ENCODE data around the gene TRAK1.

TRAK1 gene

DNA sequence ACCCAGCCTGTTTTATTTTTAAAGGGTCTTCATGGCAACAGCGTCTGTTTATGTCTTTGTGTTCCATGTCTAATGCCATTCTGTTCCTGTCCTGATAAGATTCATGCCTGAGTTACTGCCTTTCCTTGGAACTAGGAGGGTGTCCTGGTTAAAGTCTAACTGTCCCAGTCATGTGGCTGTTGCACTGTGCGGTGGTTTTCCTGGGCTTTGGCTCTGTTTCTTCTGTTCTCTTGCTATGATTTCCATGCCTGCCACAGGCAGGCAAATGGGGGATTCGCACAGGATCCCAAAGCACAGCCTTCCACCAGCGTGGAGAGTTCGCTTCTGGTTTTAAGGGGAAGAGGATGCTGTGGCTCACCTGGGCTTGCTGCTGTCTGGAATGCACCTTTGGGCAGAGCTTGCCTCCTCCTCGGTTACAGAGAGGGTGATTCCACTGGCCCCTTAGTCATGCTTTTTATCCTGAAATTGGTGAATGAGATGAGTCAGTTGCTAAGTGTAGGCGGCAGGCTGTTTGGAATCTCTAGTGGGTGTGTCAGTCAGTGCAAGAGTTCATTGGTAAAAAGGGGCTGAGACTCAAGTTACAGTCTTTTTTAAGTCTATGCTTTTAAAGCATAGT is 88.1 kb downstream of the TRAK1 start:
- in situ Hi-C loops (cut with MboI; ENCODE audit: low pct_unique_long_range_greater_than_20kb, low sequenced_read_pairs, unreplicated experiment): no loop called here
- no peak for DNase-seq (ENCODE audit: low spot score)
- TF ChIP-seq CTCF (IDR thresholded peaks at IDR 0.05; ENCODE audit: extremely low read depth, insufficient read depth, missing control alignments): no peak

DNA sequence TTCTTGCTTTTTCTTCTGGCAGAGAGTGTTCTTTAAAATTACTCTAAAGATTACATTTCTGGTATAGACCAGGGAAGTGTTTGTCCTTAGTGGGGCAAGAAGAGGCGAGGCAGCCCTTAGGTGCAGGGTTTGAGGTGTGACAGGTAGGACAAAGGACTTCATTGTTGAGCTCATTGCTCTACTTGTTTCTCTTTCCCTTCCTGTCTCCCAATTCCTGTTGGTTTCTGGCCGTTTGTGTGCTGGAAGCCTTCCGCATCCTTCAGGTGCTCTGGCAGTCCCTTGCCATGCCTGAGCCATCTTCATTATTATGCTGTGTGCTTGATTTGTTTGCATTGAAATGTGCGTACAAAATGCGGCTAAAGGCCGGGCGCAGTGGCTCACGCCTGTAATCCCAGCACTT is 89.7 kb downstream of the TRAK1 start:
- DNase-seq (ENCODE audit: low spot score): no peak
- in situ Hi-C loops (cut with MboI; ENCODE audit: low pct_unique_long_range_greater_than_20kb, low sequenced_read_pairs, unreplicated experiment): no loop called here
- no peak for TF ChIP-seq CTCF (IDR thresholded peaks at IDR 0.05; ENCODE audit: extremely low read depth, insufficient read depth, missing control alignments)

DNA sequence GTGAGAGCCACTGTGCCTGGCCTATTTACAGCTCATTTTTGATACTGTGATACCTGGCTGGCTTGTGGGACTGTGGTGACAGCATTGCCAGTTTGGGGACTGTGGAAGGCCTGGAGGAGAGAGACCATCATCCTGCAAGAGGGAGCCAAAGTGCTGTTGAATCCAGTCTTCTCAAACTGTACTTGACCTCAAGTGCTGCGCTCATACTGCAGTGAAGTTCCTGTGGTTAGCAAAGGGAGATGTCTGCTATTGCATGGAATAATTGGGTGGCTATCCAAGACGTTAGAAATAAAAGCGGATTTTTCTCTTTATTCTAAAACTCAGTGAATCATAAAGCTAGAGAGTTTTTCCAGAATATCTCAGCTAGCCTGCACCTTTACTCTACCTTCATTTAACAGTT is 91.4 kb downstream of the TRAK1 start:
- in situ Hi-C loops (cut with MboI; ENCODE audit: low pct_unique_long_range_greater_than_20kb, low sequenced_read_pairs, unreplicated experiment): no loop called here
- DNase-seq (ENCODE audit: low spot score): no peak
- TF ChIP-seq CTCF (IDR thresholded peaks at IDR 0.05; ENCODE audit: extremely low read depth, insufficient read depth, missing control alignments): no peak

DNA sequence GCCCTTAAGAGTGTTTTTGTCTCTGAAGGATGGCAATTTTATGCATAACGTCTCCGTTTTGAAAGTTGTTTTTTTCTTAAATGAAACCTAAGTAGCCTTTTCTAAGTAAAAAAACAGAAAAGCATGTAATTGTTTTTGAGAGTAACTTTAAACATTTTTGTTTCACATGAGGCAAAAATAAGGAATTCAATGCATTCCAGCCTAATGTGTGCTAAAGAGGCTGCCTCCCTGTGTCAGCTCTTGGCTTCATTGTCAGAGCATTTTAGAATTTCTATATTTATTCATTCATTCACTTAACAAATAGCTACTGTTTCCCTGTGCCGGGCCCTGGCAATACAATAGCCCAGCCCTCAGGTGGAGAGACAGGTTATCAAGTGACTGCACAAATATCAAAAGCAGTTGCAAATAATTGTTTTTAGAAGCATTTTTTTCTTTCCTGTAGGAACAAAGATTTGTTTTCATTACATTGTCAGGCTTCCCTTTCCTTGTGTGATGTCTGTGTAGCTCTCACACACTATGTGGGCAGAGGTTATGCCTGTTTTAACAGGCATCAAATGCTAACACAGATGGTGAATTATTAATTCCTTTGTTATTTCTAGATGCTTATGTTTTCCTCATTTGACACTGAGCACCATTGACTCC is 93.0 kb downstream of the TRAK1 start:
- in situ Hi-C loops (cut with MboI; ENCODE audit: low pct_unique_long_range_greater_than_20kb, low sequenced_read_pairs, unreplicated experiment): no loop called here
- TF ChIP-seq CTCF (IDR thresholded peaks at IDR 0.05; ENCODE audit: extremely low read depth, insufficient read depth, missing control alignments): no peak
- no peak for DNase-seq (ENCODE audit: low spot score)

DNA sequence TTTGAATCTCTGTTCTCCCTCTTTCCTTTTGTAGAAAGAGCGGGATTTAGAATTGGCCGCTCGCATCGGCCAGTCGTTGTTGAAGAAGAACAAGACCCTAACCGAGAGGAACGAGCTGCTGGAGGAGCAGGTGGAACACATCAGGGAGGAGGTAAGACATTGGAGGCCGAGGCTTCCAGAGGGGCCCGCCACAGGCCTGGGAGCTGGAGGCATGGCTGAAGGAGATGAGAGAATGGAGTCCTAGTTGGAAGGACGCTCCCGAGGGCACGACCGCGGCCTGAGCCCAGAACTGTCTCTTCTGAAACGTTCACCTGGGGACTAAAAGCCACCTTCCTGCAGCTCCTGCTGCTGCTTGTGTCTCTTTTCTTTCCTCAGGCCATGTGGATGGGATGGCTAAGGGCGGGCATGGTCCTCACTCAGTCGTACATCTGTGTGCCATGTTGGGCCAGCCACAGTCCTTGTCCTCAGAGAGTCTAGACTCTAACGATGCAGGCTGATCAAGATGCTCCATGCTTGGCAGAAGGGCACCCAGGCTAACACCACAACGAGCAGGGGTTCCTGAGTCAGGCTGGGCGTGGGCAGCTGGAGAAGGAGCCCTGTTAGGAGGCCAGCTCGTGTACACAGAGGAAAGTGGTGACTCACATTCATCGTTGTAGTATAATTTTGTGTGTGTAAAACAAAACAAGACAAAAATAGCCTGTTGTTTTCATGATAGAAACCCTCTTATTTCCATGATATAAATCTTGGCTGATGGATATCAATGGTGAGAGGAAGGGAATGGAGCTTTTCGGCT is 93.7 kb downstream of the TRAK1 start:
- DNase-seq (ENCODE audit: low spot score): no peak
- in situ Hi-C loops (cut with MboI; ENCODE audit: low pct_unique_long_range_greater_than_20kb, low sequenced_read_pairs, unreplicated experiment): no loop called here

DNA sequence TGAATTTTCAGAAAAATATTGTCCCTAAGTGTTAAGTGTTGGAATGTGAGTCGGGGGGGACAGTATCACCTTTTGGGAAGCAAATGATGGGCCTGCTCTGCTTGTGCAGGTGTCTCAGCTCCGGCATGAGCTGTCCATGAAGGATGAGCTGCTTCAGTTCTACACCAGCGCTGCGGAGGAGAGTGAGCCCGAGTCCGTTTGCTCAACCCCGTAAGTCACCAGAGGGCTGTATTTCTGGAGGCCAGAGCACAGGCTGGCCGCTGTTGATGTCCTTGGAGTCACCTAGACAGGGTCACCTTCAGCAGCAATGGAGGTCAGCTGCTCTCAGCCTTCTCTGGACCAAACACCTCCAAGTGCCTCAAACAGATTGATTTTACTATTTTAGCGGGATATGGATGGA is 96.8 kb downstream of the TRAK1 start:
- TF ChIP-seq CTCF (IDR thresholded peaks at IDR 0.05; ENCODE audit: extremely low read depth, insufficient read depth, missing control alignments): no peak
- no peak for DNase-seq (ENCODE audit: low spot score)
- in situ Hi-C loops (cut with MboI; ENCODE audit: low pct_unique_long_range_greater_than_20kb, low sequenced_read_pairs, unreplicated experiment): no loop called here

More for the DNA sequence above, 93.7 kb downstream of the TRAK1 start:
- TF ChIP-seq CTCF (IDR thresholded peaks at IDR 0.05; ENCODE audit: extremely low read depth, insufficient read depth, missing control alignments): no peak
